ENCODE results near the gene USP37.

The USP37 gene

GRCh38 chr2:218406209-218406948, 161.8 kb downstream of the USP37 start:
- Histone ChIP-seq H3K4me3 (ENCODE audit: low read depth in 1 of 5, low read length in 5 of 5) (peak overlapping the region; percentile 47 to 74 (median 56)), H3K4me1 (ENCODE audit: control insufficient read depth in 5 of 5, insufficient read depth in 5 of 5, low read length in 5 of 5) (peaks cover 10 to 57% (median 47%) of the 10 kb centered on the region in 5 donors), H3K27me3 (ENCODE audit: control insufficient read depth in 5 of 5, insufficient read depth in 4 of 5, low read length in 5 of 5) (no peaks in the 10 kb centered on the region), H3K36me3 (ENCODE audit: control insufficient read depth in 5 of 5, insufficient read depth in 5 of 5, low read length in 5 of 5) (peaks cover 0 to 41% (median 30%) of the 10 kb centered on the region in 5 donors), H3K9ac (ENCODE audit: low read length in 5 of 5) (peak overlapping the region in 4 of 5 donors; percentile 42 to 77 (median 68)), H3K27ac (ENCODE audit: low read depth, low read length) (peak overlapping the region; percentile 81), H3K9me3 (ENCODE audit: control insufficient read depth in 5 of 5, low read length in 5 of 5) (no peaks in the 10 kb centered on the region)

GRCh38 chr2:218405746-218406208, 162.4 kb downstream of the USP37 start:
- Histone ChIP-seq H3K27ac (ENCODE audit: low read depth, low read length) (peak overlapping the region; percentile 81), H3K4me3 (ENCODE audit: low read depth in 1 of 5, low read length in 5 of 5) (peak overlapping the region; percentile 44 to 58 (median 47)), H3K27me3 (ENCODE audit: control insufficient read depth in 5 of 5, insufficient read depth in 4 of 5, low read length in 5 of 5) (no peaks in the 10 kb centered on the region), H3K4me1 (ENCODE audit: control insufficient read depth in 5 of 5, insufficient read depth in 5 of 5, low read length in 5 of 5) (peaks cover 12 to 62% (median 53%) of the 10 kb centered on the region in 5 donors), H3K36me3 (ENCODE audit: control insufficient read depth in 5 of 5, insufficient read depth in 5 of 5, low read length in 5 of 5) (peaks cover 0 to 42% (median 30%) of the 10 kb centered on the region in 5 donors), H3K9ac (ENCODE audit: low read length in 5 of 5) (peak overlapping the region in 3 of 5 donors; percentile 9 to 70 (median 66)), H3K9me3 (ENCODE audit: control insufficient read depth in 5 of 5, low read length in 5 of 5) (no peaks in the 10 kb centered on the region)

- Histone ChIP-seq H3K27me3 (ENCODE audit: control insufficient read depth in 5 of 5, insufficient read depth in 4 of 5, low read length in 5 of 5) (no peaks in the 10 kb centered on the region), H3K9ac (ENCODE audit: low read length in 5 of 5) (peak overlapping the region in 4 of 5 donors; percentile 9 to 70 (median 38)), H3K36me3 (ENCODE audit: control insufficient read depth in 5 of 5, insufficient read depth in 5 of 5, low read length in 5 of 5) (peaks cover 0 to 42% (median 30%) of the 10 kb centered on the region in 5 donors), H3K4me1 (ENCODE audit: control insufficient read depth in 5 of 5, insufficient read depth in 5 of 5, low read length in 5 of 5) (peaks cover 12 to 62% (median 54%) of the 10 kb centered on the region in 5 donors), H3K27ac (ENCODE audit: low read depth, low read length) (peak overlapping the region; percentile 81), H3K9me3 (ENCODE audit: control insufficient read depth in 5 of 5, low read length in 5 of 5) (no peaks in the 10 kb centered on the region), H3K4me3 (ENCODE audit: low read depth in 1 of 5, low read length in 5 of 5) (peak overlapping the region; percentile 0 to 58 (median 47))
These were observed 162.9 kb downstream of the USP37 start for GRCh38 chr2:218405086-218405745.

- H3K27me3 ChIP-seq (ENCODE audit: control insufficient read depth in 5 of 5, insufficient read depth in 4 of 5, low read length in 5 of 5), result no peaks in the 10 kb centered on the region
- H3K9ac ChIP-seq (ENCODE audit: low read length in 5 of 5), result no peak overlapping the region
- peak overlapping the region; percentile 81 for H3K27ac ChIP-seq (ENCODE audit: low read depth, low read length)
- H3K36me3 ChIP-seq (ENCODE audit: control insufficient read depth in 5 of 5, insufficient read depth in 5 of 5, low read length in 5 of 5), result peaks cover 0 to 42% (median 30%) of the 10 kb centered on the region in 5 donors
- H3K9me3 ChIP-seq (ENCODE audit: control insufficient read depth in 5 of 5, low read length in 5 of 5), result no peaks in the 10 kb centered on the region
- H3K4me3 ChIP-seq (ENCODE audit: low read depth in 1 of 5, low read length in 5 of 5), result no peak overlapping the region
- peaks cover 12 to 62% (median 54%) of the 10 kb centered on the region in 5 donors for H3K4me1 ChIP-seq (ENCODE audit: control insufficient read depth in 5 of 5, insufficient read depth in 5 of 5, low read length in 5 of 5)
These were observed 163.6 kb downstream of the USP37 start for GRCh38 chr2:218404351-218405085.

GRCh38 chr2:218403810-218404209, 164.3 kb downstream of the USP37 start:
- H3K36me3 ChIP-seq (ENCODE audit: control insufficient read depth in 5 of 5, insufficient read depth in 5 of 5, low read length in 5 of 5), result peaks cover 0 to 42% (median 30%) of the 10 kb centered on the region in 5 donors
- no peak overlapping the region for H3K9ac ChIP-seq (ENCODE audit: low read length in 5 of 5)
- no peaks in the 10 kb centered on the region for H3K27me3 ChIP-seq (ENCODE audit: control insufficient read depth in 5 of 5, insufficient read depth in 4 of 5, low read length in 5 of 5)
- H3K27ac ChIP-seq (ENCODE audit: low read depth, low read length), result no peak overlapping the region
- H3K4me1 ChIP-seq (ENCODE audit: control insufficient read depth in 5 of 5, insufficient read depth in 5 of 5, low read length in 5 of 5), result peaks cover 12 to 68% (median 59%) of the 10 kb centered on the region in 5 donors
- no peaks in the 10 kb centered on the region for H3K9me3 ChIP-seq (ENCODE audit: control insufficient read depth in 5 of 5, low read length in 5 of 5)
- no peak overlapping the region for H3K4me3 ChIP-seq (ENCODE audit: low read depth in 1 of 5, low read length in 5 of 5)

- H3K4me1 ChIP-seq (ENCODE audit: control insufficient read depth in 5 of 5, insufficient read depth in 5 of 5, low read length in 5 of 5), result peaks cover 12 to 73% (median 65%) of the 10 kb centered on the region in 5 donors
- H3K27me3 ChIP-seq (ENCODE audit: control insufficient read depth in 5 of 5, insufficient read depth in 4 of 5, low read length in 5 of 5), result no peaks in the 10 kb centered on the region
- no peak overlapping the region for H3K4me3 ChIP-seq (ENCODE audit: low read depth in 1 of 5, low read length in 5 of 5)
- peaks cover 0 to 42% (median 30%) of the 10 kb centered on the region in 5 donors for H3K36me3 ChIP-seq (ENCODE audit: control insufficient read depth in 5 of 5, insufficient read depth in 5 of 5, low read length in 5 of 5)
- no peaks in the 10 kb centered on the region for H3K9me3 ChIP-seq (ENCODE audit: control insufficient read depth in 5 of 5, low read length in 5 of 5)
- H3K27ac ChIP-seq (ENCODE audit: low read depth, low read length), result peak overlapping the region; percentile 37
- H3K9ac ChIP-seq (ENCODE audit: low read length in 5 of 5), result no peak overlapping the region
These were observed 165.2 kb downstream of the USP37 start for GRCh38 chr2:218402911-218403411.

- H3K9me3 ChIP-seq (ENCODE audit: control insufficient read depth in 5 of 5, low read length in 5 of 5), result no peaks in the 10 kb centered on the region
- H3K27ac ChIP-seq (ENCODE audit: low read depth, low read length), result peak overlapping the region; percentile 37
- H3K9ac ChIP-seq (ENCODE audit: low read length in 5 of 5), result peak overlapping the region in 1 of 5 donors; percentile 71
- peaks cover 15 to 75% (median 66%) of the 10 kb centered on the region in 5 donors for H3K4me1 ChIP-seq (ENCODE audit: control insufficient read depth in 5 of 5, insufficient read depth in 5 of 5, low read length in 5 of 5)
- H3K4me3 ChIP-seq (ENCODE audit: low read depth in 1 of 5, low read length in 5 of 5), result no peak overlapping the region
- H3K36me3 ChIP-seq (ENCODE audit: control insufficient read depth in 5 of 5, insufficient read depth in 5 of 5, low read length in 5 of 5), result peaks cover 0 to 42% (median 30%) of the 10 kb centered on the region in 5 donors
- H3K27me3 ChIP-seq (ENCODE audit: control insufficient read depth in 5 of 5, insufficient read depth in 4 of 5, low read length in 5 of 5), result no peaks in the 10 kb centered on the region
These were observed 165.7 kb downstream of the USP37 start for GRCh38 chr2:218402491-218402901.

- no peaks in the 10 kb centered on the region for H3K9me3 ChIP-seq (ENCODE audit: control insufficient read depth in 5 of 5, low read length in 5 of 5)
- peaks cover 0 to 42% (median 30%) of the 10 kb centered on the region in 5 donors for H3K36me3 ChIP-seq (ENCODE audit: control insufficient read depth in 5 of 5, insufficient read depth in 5 of 5, low read length in 5 of 5)
- H3K4me3 ChIP-seq (ENCODE audit: low read depth in 1 of 5, low read length in 5 of 5), result peak overlapping the region in 1 of 5 donors; percentile 77
- peak overlapping the region; percentile 37 for H3K27ac ChIP-seq (ENCODE audit: low read depth, low read length)
- no peaks in the 10 kb centered on the region for H3K27me3 ChIP-seq (ENCODE audit: control insufficient read depth in 5 of 5, insufficient read depth in 4 of 5, low read length in 5 of 5)
- peaks cover 10 to 75% (median 66%) of the 10 kb centered on the region in 5 donors for H3K4me1 ChIP-seq (ENCODE audit: control insufficient read depth in 5 of 5, insufficient read depth in 5 of 5, low read length in 5 of 5)
- peak overlapping the region in 3 of 5 donors; percentile 35 to 71 (median 43) for H3K9ac ChIP-seq (ENCODE audit: low read length in 5 of 5)
These were observed 166.3 kb downstream of the USP37 start for GRCh38 chr2:218401890-218402289.

Data from subcutaneous abdominal adipose tissue (tissue), 5 donors.